OCI-LY1 (cell line): ENCODE results near the gene NPB.

Experiments
- H2AFZ ChIP-seq: fragments of 200-600 bp; sonication (generic), shearing (Covaris generic); 2 replicates; pipeline ENCODE4 v1.6.0; 2014; ENCODE audit warnings: antibody characterized with exemption, mild to moderate bottlenecking, low read length
- H3F3A ChIP-seq: fragments of 200-600 bp; sonication (generic), shearing (Covaris generic); 2 replicates; pipeline ENCODE4 v1.6.0; 2014; ENCODE audit warnings: mild to moderate bottlenecking, antibody characterized with exemption, low read length, moderate library complexity; ENCODE audit not compliant: insufficient read depth
- H3K27ac ChIP-seq: fragments of 200-600 bp; sonication (generic); 2 replicates; pipeline ENCODE4 v1.5.1; 2014; ENCODE audit warnings: low read length, mixed run types, mild to moderate bottlenecking, low read depth; ENCODE audit not compliant: poor library complexity, severe bottlenecking
- H3K27me3 ChIP-seq: fragments of 200-600 bp; sonication (generic); 2 replicates; pipeline ENCODE4 v1.6.0; 2014; ENCODE audit warnings: antibody characterized with exemption, mild to moderate bottlenecking, low read length, moderate library complexity; ENCODE audit not compliant: insufficient read depth
- H3K36me3 ChIP-seq: fragments of 200-600 bp; sonication (generic); 2 replicates; pipeline ENCODE4 v1.6.1; 2014; ENCODE audit warnings: mild to moderate bottlenecking, antibody characterized with exemption, low read length, moderate library complexity, mixed read lengths; ENCODE audit not compliant: insufficient read depth
- H3K4me1 ChIP-seq: fragments of 200-600 bp; sonication (generic); 2 replicates; pipeline ENCODE4 v1.5.1; 2014; ENCODE audit warnings: mild to moderate bottlenecking, low read length, moderate library complexity; ENCODE audit not compliant: insufficient read depth, severe bottlenecking
- H3K4me2 ChIP-seq: fragments of 200-600 bp; sonication (generic), shearing (Covaris generic); 2 replicates; pipeline ENCODE4 v1.6.1; 2014; ENCODE audit warnings: low read length
- H3K4me3 ChIP-seq: fragments of 200-600 bp; sonication (generic); 2 replicates; pipeline ENCODE4 v1.5.1; 2014; ENCODE audit warnings: low read length, low read depth, mild to moderate bottlenecking, mixed read lengths; ENCODE audit not compliant: poor library complexity, severe bottlenecking
- H3K79me2 ChIP-seq: fragments of 200-600 bp; shearing (Covaris generic); 2 replicates; pipeline ENCODE4 v1.6.1; 2016; ENCODE audit warnings: mixed run types, low read length, mixed read lengths; ENCODE audit not compliant: insufficient read depth
- H3K9ac ChIP-seq: fragments of 200-600 bp; sonication (generic), shearing (Covaris generic); 2 replicates; pipeline ENCODE4 v1.6.1; 2014; ENCODE audit warnings: mild to moderate bottlenecking, low read length, mixed read lengths
- H3K9me2 ChIP-seq: fragments of 200-600 bp; sonication (generic), shearing (Covaris generic); 2 replicates; pipeline ENCODE4 v1.6.1; 2014; ENCODE audit warnings: low read depth, mild to moderate bottlenecking, low read length, mixed read lengths
- H3K9me3 ChIP-seq: fragments of 200-600 bp; shearing (Covaris generic); 2 replicates; pipeline ENCODE4 v1.6.1; 2014; ENCODE audit warnings: low read length, mixed read lengths
- H4K20me1 ChIP-seq: fragments of 200-600 bp; sonication (generic), shearing (Covaris generic); 2 replicates; pipeline ENCODE4 v1.6.0; 2016; ENCODE audit warnings: mild to moderate bottlenecking, low read length; ENCODE audit not compliant: insufficient read depth
- CTCF ChIP-seq: fragments of 200-600 bp; sonication (generic), shearing (Covaris generic); IDR thresholded peaks from 2 replicates; pipeline ENCODE4 v1.5.1; 2017; ENCODE audit warnings: mild to moderate bottlenecking, antibody characterized with exemption, low read length, moderate library complexity, mixed read lengths
- EZH2 ChIP-seq: fragments of 200-600 bp; sonication (generic), shearing (Covaris generic); IDR thresholded peaks from 2 replicates; pipeline ENCODE4 v1.8.0; 2017; ENCODE audit warnings: borderline replicate concordance, mixed run types, mild to moderate bottlenecking, antibody characterized with exemption, low read length, moderate library complexity, mixed read lengths

Gene NPB

GRCh38 chr17:81931557-81932332, 29.7 kb downstream of the NPB start:
- TF ChIP-seq CTCF = no peak
- no peak for TF ChIP-seq EZH2
- Histone ChIP-seq H3K27ac (no peak overlapping the region), H3K9ac (no peak overlapping the region), H3F3A (no peaks in the 10 kb centered on the region), H3K4me2 (no peak overlapping the region), H2AFZ (no peak overlapping the region), H3K36me3 (no peaks in the 10 kb centered on the region), H3K79me2 (no peaks in the 10 kb centered on the region), H3K4me1 (peaks cover 10% of the 10 kb centered on the region), H3K9me3 (no peaks in the 10 kb centered on the region), H3K9me2 (no peaks in the 10 kb centered on the region), H3K27me3 (peaks cover 3% of the 10 kb centered on the region; the same call in 1 of the 2 replicates), H4K20me1 (no peaks in the 10 kb centered on the region), H3K4me3 (no peak overlapping the region)

GRCh38 chr17:81932333-81932983, 30.4 kb downstream of the NPB start:
- Histone ChIP-seq H3K4me1 (peaks cover 15% of the 10 kb centered on the region), H3K9me3 (no peaks in the 10 kb centered on the region), H3K27me3 (peaks cover 3% of the 10 kb centered on the region; the same call in 1 of the 2 replicates), H4K20me1 (no peaks in the 10 kb centered on the region), H3K9ac (no peak overlapping the region), H3K36me3 (no peaks in the 10 kb centered on the region), H2AFZ (no peak overlapping the region), H3K4me2 (no peak overlapping the region), H3K79me2 (no peaks in the 10 kb centered on the region), H3K4me3 (no peak overlapping the region), H3K9me2 (no peaks in the 10 kb centered on the region), H3F3A (no peaks in the 10 kb centered on the region), H3K27ac (no peak overlapping the region)
- TF ChIP-seq EZH2 = no peak
- no peak for TF ChIP-seq CTCF

GRCh38 chr17:81933178-81933699, 31.2 kb downstream of the NPB start:
- Histone ChIP-seq H2AFZ (no peak overlapping the region), H3K9ac (no peak overlapping the region), H3K4me1 (peaks cover 14% of the 10 kb centered on the region), H3K79me2 (no peaks in the 10 kb centered on the region), H3K4me3 (no peak overlapping the region), H3K27me3 (peaks cover 3% of the 10 kb centered on the region; the same call in 1 of the 2 replicates), H3K4me2 (no peak overlapping the region), H3F3A (no peaks in the 10 kb centered on the region), H3K36me3 (no peaks in the 10 kb centered on the region), H3K9me3 (no peaks in the 10 kb centered on the region), H3K27ac (no peak overlapping the region), H4K20me1 (no peaks in the 10 kb centered on the region), H3K9me2 (no peaks in the 10 kb centered on the region)
- TF ChIP-seq EZH2 = no peak
- TF ChIP-seq CTCF = no peak
